GM10266 (cell line): Measurements from ENCODE around the gene KIF12.
"Not testable (repeated sequence)": the region's sequence is repeated elsewhere in the genome, so short reads cannot be mapped to it uniquely, and the experiment has no call there.

Experiments
- DNase-seq: peaks from one replicate; pipeline ENCODE4 v3.0.0; 2012; ENCODE audit errors: extremely low spot score
- CTCF ChIP-seq: IDR thresholded peaks from 2 replicates; pipeline ENCODE4 v1.5.1; 2012; ENCODE audit warnings: mild to moderate bottlenecking, low read depth; ENCODE audit not compliant: control insufficient read depth, insufficient read depth; ENCODE audit errors: missing control alignments

KIF12 gene

GRCh38 chr9:114046875-114047274 lies 52.2 kb downstream of the KIF12 start:
- TF ChIP-seq CTCF = no peak
- DNase-seq = no peak

GRCh38 chr9:114046237-114046755 lies 52.8 kb downstream of the KIF12 start:
- DNase-seq = no peak
- TF ChIP-seq CTCF = no peak

- not testable (repeated sequence) for DNase-seq
These were observed 55.4 kb downstream of the KIF12 start for GRCh38 chr9:114043660-114044059.
